Esophagus squamous epithelium (tissue), 5 donors: ENCODE measurements around the gene UNC5C. TPM values are rescaled to one million over a fixed set of nuclear protein-coding genes. Genes with fewer than 3 reads are reported as not detected.

ENCODE experiments used
- DNase-seq: peaks from one replicate; lab custom pipeline; 2025; lab: John Stamatoyannopoulos, UW
- H3K27ac ChIP-seq, 4 donors: fragments of 200-600 bp; sonication (generic); one replicate each; pipeline ENCODE4 v1.5.1; 2016 to 2019; ENCODE audit warnings: mild to moderate bottlenecking in 1 of 4
- H3K27me3 ChIP-seq, 4 donors: fragments of 200-600 bp; sonication (generic); 1 replicate in 3 of 4; 2 replicates in 1 of 4; pipeline versions ENCODE4 v1.5.1 to v1.6.0; 2017 to 2021; ENCODE audit warnings: antibody characterized with exemption in 1 of 4
- H3K36me3 ChIP-seq, 3 donors: fragments of 200-600 bp; sonication (generic); one replicate each; pipeline ENCODE4 v1.5.1; 2016 to 2019
- H3K4me1 ChIP-seq, 3 donors: fragments of 200-600 bp; sonication (generic); one replicate each; pipeline ENCODE4 v1.5.1; 2017 to 2019
- H3K4me3 ChIP-seq, 4 donors: fragments of 200-600 bp; sonication (generic); 1 replicate in 3 of 4; 2 replicates in 1 of 4; pipeline ENCODE4 v1.5.1; 2016 to 2019; ENCODE audit warnings: mild to moderate bottlenecking in 2 of 4, moderate library complexity in 1 of 4
- H3K9me3 ChIP-seq, 3 donors: fragments of 200-600 bp; sonication (generic); one replicate each; pipeline ENCODE4 v1.5.1; 2016 to 2019
- CTCF ChIP-seq, 6 experiments: fragments of 450-650 bp in 4 of 6; fragments of 200-600 bp in 2 of 6; sonication (generic) in 2 of 6; IDR thresholded peaks; one replicate each; pipeline ENCODE4 v1.5.1; 2016 to 2019; ENCODE audit warnings: antibody characterized with exemption in 6 of 6, mild to moderate bottlenecking in 4 of 6, moderate library complexity in 4 of 6
- POLR2A ChIP-seq, 4 donors: fragments of 450-650 bp; IDR thresholded peaks; one replicate each; pipeline ENCODE4 v1.6.1; 2017; ENCODE audit warnings: antibody characterized with exemption in 4 of 4, mild to moderate bottlenecking in 4 of 4, moderate library complexity in 3 of 4
- WGBS, 2 donors: methylation state at CpG; one replicate each; pipeline ENCODE4 v1.1.5; 2018; 5-methylcytosine and 5-hydroxymethylcytosine counted together
- intact Hi-C: fragments of 100-400 bp; cut with DNase I; formaldehyde crosslinking; loops from one replicate; pipeline ENCODE4 v1.15.0; 2022
- total RNA-seq, 4 donors: library from RNA; depleted of rRNA; stranded (reverse); fragments of >200 nt; gene quantifications; one replicate each; pipeline ENCODE4 v1.1.0, GENCODE V29; 2016
- donor health status: DM: yes; HTN: yes; CAD: no.

UNC5C gene
- total RNA-seq, 4 donors from 2014 or later, result 0.11 to 0.95 (median 0.36) TPM

GRCh38 chr4:95563638-95564337 lies 15.0 kb upstream of the UNC5C start:
- Histone ChIP-seq H3K4me3 (no peak overlapping the region), H3K27ac (no peak overlapping the region), H3K9me3 (no peaks in the 10 kb centered on the region), H3K27me3 (no peaks in the 10 kb centered on the region), H3K4me1 (no peaks in the 10 kb centered on the region), H3K36me3 (no peaks in the 10 kb centered on the region)
- intact Hi-C loops, result no loop called here
- TF ChIP-seq CTCF (IDR thresholded peaks at IDR 0.05) (no peak), POLR2A (IDR thresholded peaks at IDR 0.05) (no peak)
- no peak for DNase-seq
- 50 to 52% methylated on average over 2 of the region's 2 CpGs for WGBS, 2 donors

GRCh38 chr4:95560774-95561173 lies 12.0 kb upstream of the UNC5C start:
- 29 to 46% methylated on average over 1 of the region's 1 CpG for WGBS, 2 donors

GRCh38 chr4:95556207-95556859 lies 7.6 kb upstream of the UNC5C start:
- 53% methylated on average over 4 of the region's 4 CpGs for WGBS, 2 donors
- Histone ChIP-seq H3K4me3 (no peak overlapping the region), H3K36me3 (no peaks in the 10 kb centered on the region), H3K27me3 (peaks cover 0 to 9% (median 0%) of the 10 kb centered on the region in 4 donors), H3K9me3 (no peaks in the 10 kb centered on the region), H3K4me1 (no peaks in the 10 kb centered on the region), H3K27ac (no peak overlapping the region)
- DNase-seq, result no peak
- intact Hi-C loops, result no loop called here
- TF ChIP-seq CTCF (IDR thresholded peaks at IDR 0.05), result no peak
- no peak for TF ChIP-seq POLR2A (IDR thresholded peaks at IDR 0.05)

More at GRCh38 chr4:95560774-95561173, 12.0 kb upstream of the UNC5C start:
- no peaks in the 10 kb centered on the region for H3K36me3 ChIP-seq
- intact Hi-C loops, result no loop called here
- no peaks in the 10 kb centered on the region for H3K9me3 ChIP-seq
- no peak for DNase-seq
- TF ChIP-seq CTCF (IDR thresholded peaks at IDR 0.05), result no peak
- TF ChIP-seq POLR2A (IDR thresholded peaks at IDR 0.05), result no peak
- H3K4me3 ChIP-seq, result no peak overlapping the region
- no peaks in the 10 kb centered on the region for H3K4me1 ChIP-seq
- H3K27me3 ChIP-seq, result no peaks in the 10 kb centered on the region
- no peak overlapping the region for H3K27ac ChIP-seq

GRCh38 chr4:95552942-95553550 lies 4.3 kb upstream of the UNC5C start:
- WGBS, 2 donors, result 46 to 57% methylated on average over 4 of the region's 4 CpGs
- no peak overlapping the region for H3K27ac ChIP-seq
- intact Hi-C loops, result no loop called here

More at GRCh38 chr4:95552942-95553550, 4.3 kb upstream of the UNC5C start:
- DNase-seq, result no peak
- TF ChIP-seq POLR2A (IDR thresholded peaks at IDR 0.05) (no peak), CTCF (IDR thresholded peaks at IDR 0.05) (no peak)
- Histone ChIP-seq H3K4me1 (peaks cover 0 to 24% (median 4%) of the 10 kb centered on the region in 3 donors), H3K4me3 (no peak overlapping the region), H3K27me3 (peaks cover 0 to 38% (median 0%) of the 10 kb centered on the region in 4 donors), H3K36me3 (no peaks in the 10 kb centered on the region), H3K9me3 (no peaks in the 10 kb centered on the region)
